GM12891 (cell line): Measurements from ENCODE around the gene FBXL17.

Source experiments
- POLR2A ChIP-seq: IDR thresholded peaks from 2 replicates; pipeline ENCODE4 v1.6.1; 2011; ENCODE audit warnings: low read depth, low read length, control low read depth
- SPI1 ChIP-seq: IDR thresholded peaks from 2 replicates; pipeline ENCODE4 v1.6.1; 2011; ENCODE audit warnings: low read depth, low read length, control low read depth

DNA sequence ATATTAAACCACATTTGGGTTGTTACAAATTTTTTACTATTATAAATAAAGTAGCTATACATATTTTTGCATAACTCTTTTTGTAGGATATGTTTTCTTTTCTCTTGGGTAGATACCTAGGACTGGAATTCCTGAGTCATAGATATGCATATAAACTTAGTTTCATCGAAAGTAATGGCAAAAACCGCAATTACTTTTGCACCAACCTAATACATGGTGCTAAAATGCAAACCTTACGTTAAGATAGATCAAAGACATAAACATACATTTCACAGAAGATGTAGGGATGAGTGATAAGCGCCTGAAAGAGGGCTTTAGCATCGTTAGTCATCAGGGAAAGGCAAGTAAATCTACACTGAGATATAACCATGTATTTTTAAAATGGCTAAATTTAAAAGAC, 532.8 kb downstream of the FBXL17 start:
- TF ChIP-seq POLR2A, result no peak
- TF ChIP-seq SPI1, result no peak
